Smooth muscle cell (in vitro differentiated cells): ENCODE results near the gene FBLN2. TPM values are rescaled to one million over a fixed set of nuclear protein-coding genes. Genes with fewer than 3 reads are reported as not detected.

Experiments used
- DNase-seq: peaks from one replicate; lab custom pipeline; 2025; ENCODE audit not compliant: unreplicated experiment; lab: John Stamatoyannopoulos, UW
- H2AFZ ChIP-seq: fragments of 200-600 bp; sonication (generic); 2 replicates; pipeline ENCODE4 v1.6.0; 2016; ENCODE audit warnings: antibody characterized with exemption, low read depth, mild to moderate bottlenecking
- H3F3A ChIP-seq: fragments of 200-600 bp; sonication (generic); 2 replicates; pipeline ENCODE4 v1.6.0; 2017; ENCODE audit warnings: antibody characterized with exemption, low read depth
- H3K27ac ChIP-seq: fragments of 200-600 bp; sonication (generic); 2 replicates; pipeline ENCODE4 v1.5.1; 2016; ENCODE audit warnings: low read depth, mild to moderate bottlenecking
- H3K27me3 ChIP-seq: fragments of 200-600 bp; sonication (generic); 2 replicates; pipeline ENCODE4 v1.6.1; 2016; ENCODE audit warnings: low read depth, mild to moderate bottlenecking
- H3K36me3 ChIP-seq: fragments of 200-600 bp; sonication (generic); 2 replicates; pipeline ENCODE4 v1.5.1; 2016; ENCODE audit warnings: low read depth
- H3K4me1 ChIP-seq: fragments of 200-600 bp; sonication (generic); 2 replicates; pipeline ENCODE4 v1.5.1; 2016; ENCODE audit warnings: low read depth
- H3K4me2 ChIP-seq: fragments of 200-600 bp; sonication (generic); 2 replicates; pipeline ENCODE4 v1.6.0; 2016; ENCODE audit warnings: mild to moderate bottlenecking
- H3K4me3 ChIP-seq: fragments of 200-600 bp; sonication (generic); 2 replicates; pipeline ENCODE4 v1.5.1; 2016; ENCODE audit warnings: mild to moderate bottlenecking
- H3K79me2 ChIP-seq: fragments of 200-600 bp; sonication (generic); 2 replicates; pipeline ENCODE4 v1.6.0; 2016; ENCODE audit warnings: low read depth, mild to moderate bottlenecking
- H3K9ac ChIP-seq: fragments of 200-600 bp; sonication (generic); 2 replicates; pipeline ENCODE4 v1.6.0; 2016; ENCODE audit warnings: low read depth
- H3K9me3 ChIP-seq: fragments of 200-600 bp; sonication (generic); replicated peaks from 2 replicates; pipeline ENCODE4 v1.5.1; 2016; ENCODE audit warnings: low read depth
- H4K20me1 ChIP-seq: fragments of 200-600 bp; sonication (generic); 2 replicates; pipeline ENCODE4 v1.6.0; 2016; ENCODE audit warnings: low read depth
- CTCF ChIP-seq: fragments of 200-600 bp; sonication (generic); IDR thresholded peaks from 2 replicates; pipeline ENCODE4 v1.5.1; 2017; ENCODE audit warnings: borderline replicate concordance, mild to moderate bottlenecking, antibody characterized with exemption; ENCODE audit not compliant: insufficient read depth, poor library complexity, severe bottlenecking
- WGBS: methylation state at CpG from one replicate; pipeline ENCODE4 v1.1.7; 2016; ENCODE audit warnings: low lambda C conversion rate; 5-methylcytosine and 5-hydroxymethylcytosine counted together
- polyA plus RNA-seq: library from polyadenylated mRNA; unstranded; fragments of >200 nt; fragmentation: Nextera tagmentation; extraction: Ambion mirVana; gene quantifications from 2 replicates; pipeline ENCODE4 v1.2.1, GENCODE V29; 2016
- total RNA-seq: library from RNA; depleted of rRNA; stranded (reverse); fragments of >200 nt; gene quantifications from 2 replicates; pipeline ENCODE4 v1.2.3, GENCODE V29; 2014

Gene FBLN2
- total and polyA plus RNA-seq, 2 experiments from 2014 or later: 159 to 390 TPM

GRCh38 chr3:13618836-13619235 lies 69.9 kb downstream of the FBLN2 start:
- no peak for DNase-seq
- Histone ChIP-seq H3K9ac (no peak overlapping the region), H3K9me3 (no peaks in the 10 kb centered on the region), H3K4me1 (no peaks in the 10 kb centered on the region), H3K4me2 (no peak overlapping the region), H3K36me3 (no peaks in the 10 kb centered on the region), H3K27me3 (no peaks in the 10 kb centered on the region), H3K27ac (no peak overlapping the region), H4K20me1 (no peaks in the 10 kb centered on the region), H3F3A (no peaks in the 10 kb centered on the region), H3K4me3 (no peak overlapping the region), H2AFZ (no peak overlapping the region), H3K79me2 (no peaks in the 10 kb centered on the region)
- no peak for TF ChIP-seq CTCF
- 100% methylated on average over 3 of the region's 3 CpGs for WGBS

DNA sequence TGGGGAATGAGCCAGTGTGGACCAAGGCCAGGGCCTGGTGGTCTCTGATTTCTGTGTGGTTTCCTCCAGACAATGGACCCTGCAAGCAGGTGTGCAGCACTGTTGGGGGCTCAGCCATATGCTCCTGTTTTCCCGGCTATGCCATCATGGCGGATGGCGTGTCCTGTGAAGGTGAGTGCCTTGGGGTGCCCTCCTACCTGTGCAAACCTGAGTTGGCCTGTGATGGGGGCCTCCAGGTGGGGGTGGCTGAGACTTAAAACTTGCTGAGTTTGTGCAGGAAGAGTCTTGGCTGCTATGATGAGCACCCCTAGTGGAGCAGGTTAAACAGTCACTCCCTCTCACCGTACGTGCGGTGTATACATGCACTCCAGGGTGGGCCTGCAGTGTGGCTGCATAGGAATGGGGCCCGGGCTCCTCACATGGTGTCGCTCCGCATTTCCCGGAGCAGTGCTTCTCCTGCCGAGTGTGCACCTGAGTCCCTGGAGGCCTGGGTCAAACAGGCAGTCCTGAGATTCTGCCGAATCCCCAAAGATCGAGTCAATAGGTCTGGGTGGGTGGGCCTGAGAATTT lies 70.8 kb downstream of the FBLN2 start:
- Histone ChIP-seq H3K9ac (no peak overlapping the region), H3K4me3 (no peak overlapping the region), H3K79me2 (no peaks in the 10 kb centered on the region), H2AFZ (no peak overlapping the region), H3K27ac (no peak overlapping the region), H3K4me1 (no peaks in the 10 kb centered on the region), H3K27me3 (no peaks in the 10 kb centered on the region), H3K4me2 (no peak overlapping the region), H3K36me3 (no peaks in the 10 kb centered on the region), H4K20me1 (peaks cover 5% of the 10 kb centered on the region), H3F3A (no peaks in the 10 kb centered on the region), H3K9me3 (no peaks in the 10 kb centered on the region)
- no peak for TF ChIP-seq CTCF
- 95% methylated on average over 13 of the region's 13 CpGs for WGBS
- DNase-seq: no peak

DNA sequence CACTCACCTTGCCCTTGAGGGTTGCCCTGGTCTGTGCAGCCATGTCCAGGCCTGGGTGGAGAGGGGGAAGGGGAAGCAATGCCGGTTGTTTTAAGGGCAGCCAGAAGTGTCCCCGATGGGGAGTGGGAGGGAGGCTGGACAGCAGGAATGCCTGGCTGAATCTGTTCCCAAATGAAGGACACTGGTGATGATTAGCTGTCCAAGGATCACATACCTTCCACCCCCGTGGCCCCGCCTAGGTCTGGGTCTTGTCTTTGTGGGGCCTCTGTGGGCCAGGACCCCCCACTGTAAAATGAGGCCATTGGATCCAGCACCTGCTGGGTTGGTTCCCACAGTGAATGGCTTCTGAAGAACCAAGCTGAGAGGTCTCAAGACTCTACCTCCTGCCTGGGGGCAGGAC lies 71.4 kb downstream of the FBLN2 start:
- H3K27ac ChIP-seq: no peak overlapping the region
- no peak for DNase-seq
- no peaks in the 10 kb centered on the region for H3K9me3 ChIP-seq
- no peaks in the 10 kb centered on the region for H3K79me2 ChIP-seq
- no peak overlapping the region for H3K4me2 ChIP-seq
- peaks cover 10% of the 10 kb centered on the region for H4K20me1 ChIP-seq
- no peak overlapping the region for H2AFZ ChIP-seq
- no peak overlapping the region for H3K4me3 ChIP-seq
- H3K36me3 ChIP-seq: no peaks in the 10 kb centered on the region
- no peak overlapping the region for H3K9ac ChIP-seq
- 95% methylated on average over 4 of the region's 4 CpGs for WGBS
- H3K27me3 ChIP-seq: no peaks in the 10 kb centered on the region
- H3K4me1 ChIP-seq: no peaks in the 10 kb centered on the region
- TF ChIP-seq CTCF: no peak
- no peaks in the 10 kb centered on the region for H3F3A ChIP-seq

- Histone ChIP-seq H3K9me3 (no peaks in the 10 kb centered on the region), H3K36me3 (no peaks in the 10 kb centered on the region), H3K9ac (no peak overlapping the region), H3K4me3 (no peak overlapping the region), H3K4me2 (no peak overlapping the region), H3F3A (no peaks in the 10 kb centered on the region), H2AFZ (no peak overlapping the region), H3K27me3 (no peaks in the 10 kb centered on the region), H3K79me2 (no peaks in the 10 kb centered on the region), H4K20me1 (peaks cover 12% of the 10 kb centered on the region), H3K4me1 (no peaks in the 10 kb centered on the region), H3K27ac (no peak overlapping the region)
- no peak for DNase-seq
- 95% methylated on average over 12 of the region's 12 CpGs for WGBS
- no peak for TF ChIP-seq CTCF
Observed at GRCh38 chr3:13620776-13621365, 71.9 kb downstream of the FBLN2 start.
